ENCODE results near the gene EXOC4.

DNA sequence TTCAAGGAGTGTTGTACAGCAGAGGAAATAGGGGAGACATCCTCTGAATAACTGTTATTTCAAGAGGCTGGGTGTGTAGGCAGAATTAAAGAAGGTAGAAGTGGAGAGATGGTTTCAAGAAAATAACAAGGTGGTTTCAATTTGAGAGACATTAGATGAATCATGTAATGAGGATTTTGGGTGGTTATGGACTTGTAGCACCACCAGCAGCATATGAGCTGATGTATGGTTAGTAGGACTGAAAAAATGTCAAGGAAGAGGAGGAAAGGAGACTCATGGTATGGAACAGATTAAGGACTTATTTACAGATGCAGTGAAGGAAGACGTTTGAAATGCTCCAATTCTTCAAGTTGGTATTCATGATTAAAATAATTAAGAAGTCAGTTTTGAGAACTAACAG, 166.2 kb downstream of the EXOC4 start:
- TF ChIP-seq GATA2 (IDR thresholded peaks at IDR 0.05; ENCODE audit: low read depth, low read length) (no peak), GATA3 (IDR thresholded peaks at IDR 0.05; ENCODE audit: low read depth, low read length) (no peak)

Data from SH-SY5Y (cell line).